Measurements from ENCODE around the gene LRP5.
A peak's percentile ranks its signal among the peaks of the same experiment; 100 is the strongest.

The LRP5 gene

GRCh38 chr11:68436162-68436888 lies 123.9 kb downstream of the LRP5 start:
- H3K4me1 ChIP-seq (ENCODE audit: insufficient read depth, low read length) = peaks cover 11% of the 10 kb centered on the region
- no peak overlapping the region for H3K27ac ChIP-seq (ENCODE audit: low read depth, low read length)
- no peaks in the 10 kb centered on the region for H3K27me3 ChIP-seq (ENCODE audit: insufficient read depth, low read length)
- peak overlapping the region; percentile 40; the same call in 1 of the 2 replicates for H3K9ac ChIP-seq (ENCODE audit: low read depth, low read length)
- H3K9me3 ChIP-seq (ENCODE audit: insufficient read depth, low read depth, low read length) = no peaks in the 10 kb centered on the region
- H3K4me3 ChIP-seq (ENCODE audit: low read length) = no peak overlapping the region
- peaks cover 32% of the 10 kb centered on the region for H3K36me3 ChIP-seq (ENCODE audit: insufficient read depth, low read length)
- WGBS = 94% methylated on average over 16 of the region's 16 CpGs

GRCh38 chr11:68436985-68437926 lies 124.9 kb downstream of the LRP5 start:
- Histone ChIP-seq H3K9me3 (ENCODE audit: insufficient read depth, low read depth, low read length) (no peaks in the 10 kb centered on the region), H3K36me3 (ENCODE audit: insufficient read depth, low read length) (peaks cover 28% of the 10 kb centered on the region), H3K27me3 (ENCODE audit: insufficient read depth, low read length) (no peaks in the 10 kb centered on the region), H3K27ac (ENCODE audit: low read depth, low read length) (peak overlapping the region; percentile 35; the same call in 1 of the 2 replicates), H3K9ac (ENCODE audit: low read depth, low read length) (peak overlapping the region; percentile 40; the same call in 1 of the 2 replicates), H3K4me1 (ENCODE audit: insufficient read depth, low read length) (peaks cover 19% of the 10 kb centered on the region), H3K4me3 (ENCODE audit: low read length) (no peak overlapping the region)
- WGBS = 92% methylated on average over 34 of the region's 34 CpGs

- Histone ChIP-seq H3K27ac (ENCODE audit: low read depth, low read length) (no peak overlapping the region), H3K4me3 (ENCODE audit: low read length) (no peak overlapping the region), H3K9me3 (ENCODE audit: insufficient read depth, low read depth, low read length) (no peaks in the 10 kb centered on the region), H3K4me1 (ENCODE audit: insufficient read depth, low read length) (peaks cover 19% of the 10 kb centered on the region), H3K36me3 (ENCODE audit: insufficient read depth, low read length) (peaks cover 29% of the 10 kb centered on the region), H3K9ac (ENCODE audit: low read depth, low read length) (no peak overlapping the region), H3K27me3 (ENCODE audit: insufficient read depth, low read length) (no peaks in the 10 kb centered on the region)
- 96% methylated on average over 34 of the region's 34 CpGs for WGBS
Observed at GRCh38 chr11:68437927-68438657, 125.7 kb downstream of the LRP5 start.

GRCh38 chr11:68438658-68439259 lies 126.4 kb downstream of the LRP5 start:
- no peak overlapping the region for H3K9ac ChIP-seq (ENCODE audit: low read depth, low read length)
- H3K4me3 ChIP-seq (ENCODE audit: low read length) = no peak overlapping the region
- no peaks in the 10 kb centered on the region for H3K27me3 ChIP-seq (ENCODE audit: insufficient read depth, low read length)
- WGBS = 94% methylated on average over 6 of the region's 6 CpGs
- H3K4me1 ChIP-seq (ENCODE audit: insufficient read depth, low read length) = peaks cover 19% of the 10 kb centered on the region
- H3K9me3 ChIP-seq (ENCODE audit: insufficient read depth, low read depth, low read length) = no peaks in the 10 kb centered on the region
- H3K36me3 ChIP-seq (ENCODE audit: insufficient read depth, low read length) = peaks cover 24% of the 10 kb centered on the region
- H3K27ac ChIP-seq (ENCODE audit: low read depth, low read length) = no peak overlapping the region

GRCh38 chr11:68439355-68440065 lies 127.1 kb downstream of the LRP5 start:
- H3K4me1 ChIP-seq (ENCODE audit: insufficient read depth, low read length) = peaks cover 19% of the 10 kb centered on the region
- H3K9ac ChIP-seq (ENCODE audit: low read depth, low read length) = no peak overlapping the region
- no peaks in the 10 kb centered on the region for H3K9me3 ChIP-seq (ENCODE audit: insufficient read depth, low read depth, low read length)
- peaks cover 19% of the 10 kb centered on the region; the same call in 1 of the 2 replicates for H3K36me3 ChIP-seq (ENCODE audit: insufficient read depth, low read length)
- no peaks in the 10 kb centered on the region for H3K27me3 ChIP-seq (ENCODE audit: insufficient read depth, low read length)
- WGBS = 63% methylated on average over 38 of the region's 38 CpGs
- H3K27ac ChIP-seq (ENCODE audit: low read depth, low read length) = no peak overlapping the region
- H3K4me3 ChIP-seq (ENCODE audit: low read length) = no peak overlapping the region

- Histone ChIP-seq H3K4me1 (ENCODE audit: insufficient read depth, low read length) (peaks cover 19% of the 10 kb centered on the region), H3K27ac (ENCODE audit: low read depth, low read length) (no peak overlapping the region), H3K9me3 (ENCODE audit: insufficient read depth, low read depth, low read length) (no peaks in the 10 kb centered on the region), H3K9ac (ENCODE audit: low read depth, low read length) (no peak overlapping the region), H3K4me3 (ENCODE audit: low read length) (no peak overlapping the region), H3K36me3 (ENCODE audit: insufficient read depth, low read length) (0 out of 2 replicates have a peak, but pooled peaks cover 19% of the 10 kb centered on the region), H3K27me3 (ENCODE audit: insufficient read depth, low read length) (no peaks in the 10 kb centered on the region)
- WGBS = 87% methylated on average over 8 of the region's 8 CpGs
Observed at GRCh38 chr11:68440224-68440623, 127.8 kb downstream of the LRP5 start.

- H3K27ac ChIP-seq (ENCODE audit: low read depth, low read length) = peak overlapping the region; percentile 41; the same call in 1 of the 2 replicates
- H3K27me3 ChIP-seq (ENCODE audit: insufficient read depth, low read length) = no peaks in the 10 kb centered on the region
- H3K9ac ChIP-seq (ENCODE audit: low read depth, low read length) = no peak overlapping the region
- no peak overlapping the region for H3K4me3 ChIP-seq (ENCODE audit: low read length)
- 67% methylated on average over 6 of the region's 6 CpGs for WGBS
- 0 out of 2 replicates have a peak, but pooled peaks cover 17% of the 10 kb centered on the region for H3K36me3 ChIP-seq (ENCODE audit: insufficient read depth, low read length)
- no peaks in the 10 kb centered on the region for H3K9me3 ChIP-seq (ENCODE audit: insufficient read depth, low read depth, low read length)
- H3K4me1 ChIP-seq (ENCODE audit: insufficient read depth, low read length) = peaks cover 19% of the 10 kb centered on the region
Observed at GRCh38 chr11:68441466-68442230, 129.3 kb downstream of the LRP5 start.

- Histone ChIP-seq H3K27ac (ENCODE audit: low read depth, low read length) (no peak overlapping the region), H3K36me3 (ENCODE audit: insufficient read depth, low read length) (peaks cover 17% of the 10 kb centered on the region; the same call in 1 of the 2 replicates), H3K4me3 (ENCODE audit: low read length) (no peak overlapping the region), H3K4me1 (ENCODE audit: insufficient read depth, low read length) (peaks cover 19% of the 10 kb centered on the region), H3K9me3 (ENCODE audit: insufficient read depth, low read depth, low read length) (no peaks in the 10 kb centered on the region), H3K9ac (ENCODE audit: low read depth, low read length) (no peak overlapping the region), H3K27me3 (ENCODE audit: insufficient read depth, low read length) (no peaks in the 10 kb centered on the region)
- 96% methylated on average over 10 of the region's 10 CpGs for WGBS
Observed at GRCh38 chr11:68442433-68442832, 130.0 kb downstream of the LRP5 start.

GRCh38 chr11:68444566-68444965 lies 132.2 kb downstream of the LRP5 start:
- H3K27me3 ChIP-seq (ENCODE audit: insufficient read depth, low read length) = no peaks in the 10 kb centered on the region
- peaks cover 21% of the 10 kb centered on the region for H3K36me3 ChIP-seq (ENCODE audit: insufficient read depth, low read length)
- H3K4me3 ChIP-seq (ENCODE audit: low read length) = no peak overlapping the region
- no peak overlapping the region for H3K9ac ChIP-seq (ENCODE audit: low read depth, low read length)
- H3K4me1 ChIP-seq (ENCODE audit: insufficient read depth, low read length) = peaks cover 19% of the 10 kb centered on the region
- no peaks in the 10 kb centered on the region for H3K9me3 ChIP-seq (ENCODE audit: insufficient read depth, low read depth, low read length)
- 94% methylated on average over 6 of the region's 6 CpGs for WGBS
- H3K27ac ChIP-seq (ENCODE audit: low read depth, low read length) = no peak overlapping the region
